Gastroesophageal sphincter (tissue), 4 donors: ENCODE results near the gene B4GALNT1. TPM values are rescaled to one million over a fixed set of nuclear protein-coding genes. Genes with fewer than 3 reads are reported as not detected.

Source experiments
- ATAC-seq: fragments of 150-250 bp; one replicate; pipeline ENCODE4 v1.9.1; 2016; ENCODE audit warnings: mild to moderate bottlenecking, moderate library complexity
- H3K27ac ChIP-seq, 4 donors: fragments of 200-600 bp; sonication (generic) in 3 of 4; 1 replicate in 3 of 4; 2 replicates in 1 of 4; pipeline ENCODE4 v1.5.1; 2016 to 2019
- H3K27me3 ChIP-seq: fragments of 200-600 bp; sonication (generic); one replicate; pipeline ENCODE4 v1.5.1; 2019
- H3K36me3 ChIP-seq, 2 donors: fragments of 200-600 bp; sonication (generic); one replicate each; pipeline ENCODE4 v1.5.1; 2019; ENCODE audit warnings: control low read depth in 1 of 2
- H3K4me1 ChIP-seq, 3 donors: fragments of 200-600 bp; sonication (generic); 1 replicate in 2 of 3; 2 replicates in 1 of 3; pipeline ENCODE4 v1.5.1; 2016 to 2019; ENCODE audit warnings: control low read depth in 2 of 3
- H3K4me3 ChIP-seq, 2 donors: fragments of 200-600 bp; sonication (generic); one replicate each; pipeline ENCODE4 v1.5.1; 2019; ENCODE audit warnings: mild to moderate bottlenecking in 1 of 2, moderate library complexity in 1 of 2
- H3K9me3 ChIP-seq, 3 donors: fragments of 200-600 bp; sonication (generic); one replicate each; pipeline ENCODE4 v1.5.1; 2017 to 2019; ENCODE audit warnings: control low read depth in 2 of 3
- EP300 ChIP-seq: sonication (generic); formaldehyde crosslinking; IDR thresholded peaks from one replicate; pipeline ENCODE4 v1.6.1; 2017; ENCODE audit warnings: antibody characterized with exemption, mild to moderate bottlenecking
- POLR2A ChIP-seq, 2 donors: fragments of 450-650 bp; IDR thresholded peaks; one replicate each; pipeline ENCODE4 v1.6.1; 2017; ENCODE audit warnings: antibody characterized with exemption in 2 of 2, mild to moderate bottlenecking in 2 of 2, moderate library complexity in 1 of 2
- POLR2AphosphoS5 ChIP-seq: sonication (generic); formaldehyde crosslinking; IDR thresholded peaks from one replicate; pipeline ENCODE4 v1.6.1; 2017; ENCODE audit warnings: antibody characterized with exemption
- WGBS, 2 donors: methylation state at CpG; one replicate each; pipeline ENCODE4 v1.1.5; 2018; ENCODE audit warnings: low coverage in 1 of 2; 5-methylcytosine and 5-hydroxymethylcytosine counted together
- total RNA-seq, 4 donors: library from RNA; depleted of rRNA; stranded (reverse); fragments of >200 nt; gene quantifications; one replicate each; pipeline ENCODE4 v1.1.0, GENCODE V29; 2016
- TF ChIP-seq, protein P1 (sequence below), 4 experiments: fragments of 200-600 bp in 2 of 4; fragments of 450-650 bp in 2 of 4; sonication (generic) in 1 of 4; IDR thresholded peaks; one replicate each; pipeline ENCODE4 v1.5.1; 2017 to 2019; ENCODE audit warnings: antibody characterized with exemption in 4 of 4, mild to moderate bottlenecking in 2 of 4, moderate library complexity in 2 of 4

Gene B4GALNT1
- total RNA-seq, 4 donors from 2014 or later = 2.3 to 10.1 (median 5.0) TPM

DNA sequence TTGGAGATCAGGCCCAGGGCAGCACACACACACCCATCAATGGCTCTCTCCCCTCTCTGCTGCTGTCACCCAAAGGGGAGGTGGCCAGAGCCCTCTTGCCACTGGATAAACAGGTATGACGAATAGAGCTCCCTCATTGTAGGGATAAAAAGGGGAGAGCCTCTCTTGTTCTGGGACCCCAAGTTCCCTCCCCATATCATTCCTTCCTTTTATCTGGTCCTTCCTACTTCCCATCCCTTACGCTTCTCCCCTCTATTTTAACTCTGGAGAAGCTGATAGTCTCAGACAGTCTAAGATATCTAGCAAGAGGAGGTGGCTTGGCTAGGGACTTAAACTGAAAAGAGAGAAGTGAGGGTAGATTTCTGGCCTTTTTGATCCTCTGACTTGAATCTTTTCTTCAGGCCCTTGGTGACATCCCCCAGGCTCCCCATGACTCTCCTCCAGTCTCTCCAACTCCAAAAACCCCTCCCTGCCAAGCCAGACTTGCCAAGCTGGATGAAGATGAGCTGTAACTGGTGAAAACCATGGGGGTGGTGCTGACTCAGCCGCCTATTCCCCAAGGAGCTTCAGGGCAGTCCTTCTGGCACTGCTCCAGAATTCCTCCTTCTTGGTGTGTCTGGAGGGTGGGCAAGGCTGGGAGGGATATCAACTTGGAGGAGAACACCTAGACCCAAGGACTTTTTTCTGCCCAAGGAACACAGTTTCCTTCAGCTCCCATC, 16.5 kb downstream of the B4GALNT1 start:
- no peak for TF ChIP-seq POLR2A (IDR thresholded peaks at IDR 0.05)
- no peak for TF ChIP-seq POLR2AphosphoS5
- TF ChIP-seq EP300 = no peak
- TF ChIP-seq, protein P1, sequence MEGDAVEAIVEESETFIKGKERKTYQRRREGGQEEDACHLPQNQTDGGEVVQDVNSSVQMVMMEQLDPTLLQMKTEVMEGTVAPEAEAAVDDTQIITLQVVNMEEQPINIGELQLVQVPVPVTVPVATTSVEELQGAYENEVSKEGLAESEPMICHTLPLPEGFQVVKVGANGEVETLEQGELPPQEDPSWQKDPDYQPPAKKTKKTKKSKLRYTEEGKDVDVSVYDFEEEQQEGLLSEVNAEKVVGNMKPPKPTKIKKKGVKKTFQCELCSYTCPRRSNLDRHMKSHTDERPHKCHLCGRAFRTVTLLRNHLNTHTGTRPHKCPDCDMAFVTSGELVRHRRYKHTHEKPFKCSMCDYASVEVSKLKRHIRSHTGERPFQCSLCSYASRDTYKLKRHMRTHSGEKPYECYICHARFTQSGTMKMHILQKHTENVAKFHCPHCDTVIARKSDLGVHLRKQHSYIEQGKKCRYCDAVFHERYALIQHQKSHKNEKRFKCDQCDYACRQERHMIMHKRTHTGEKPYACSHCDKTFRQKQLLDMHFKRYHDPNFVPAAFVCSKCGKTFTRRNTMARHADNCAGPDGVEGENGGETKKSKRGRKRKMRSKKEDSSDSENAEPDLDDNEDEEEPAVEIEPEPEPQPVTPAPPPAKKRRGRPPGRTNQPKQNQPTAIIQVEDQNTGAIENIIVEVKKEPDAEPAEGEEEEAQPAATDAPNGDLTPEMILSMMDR (IDR thresholded peaks at IDR 0.05) = no peak
- peaks cover 0 to 73% (median 21%) of the 10 kb centered on the region in 3 donors for H3K4me1 ChIP-seq
- ATAC-seq = no peak
- peak overlapping the region in 2 of 4 donors; percentile 14 to 31 for H3K27ac ChIP-seq
- no peaks in the 10 kb centered on the region for H3K9me3 ChIP-seq
- 61 to 63% methylated on average over 3 of the region's 3 CpGs for WGBS, 2 donors
- peaks cover 22% of the 10 kb centered on the region for H3K27me3 ChIP-seq
- no peak overlapping the region for H3K4me3 ChIP-seq
- H3K36me3 ChIP-seq = peaks cover 0 to 50% of the 10 kb centered on the region in 2 donors

DNA sequence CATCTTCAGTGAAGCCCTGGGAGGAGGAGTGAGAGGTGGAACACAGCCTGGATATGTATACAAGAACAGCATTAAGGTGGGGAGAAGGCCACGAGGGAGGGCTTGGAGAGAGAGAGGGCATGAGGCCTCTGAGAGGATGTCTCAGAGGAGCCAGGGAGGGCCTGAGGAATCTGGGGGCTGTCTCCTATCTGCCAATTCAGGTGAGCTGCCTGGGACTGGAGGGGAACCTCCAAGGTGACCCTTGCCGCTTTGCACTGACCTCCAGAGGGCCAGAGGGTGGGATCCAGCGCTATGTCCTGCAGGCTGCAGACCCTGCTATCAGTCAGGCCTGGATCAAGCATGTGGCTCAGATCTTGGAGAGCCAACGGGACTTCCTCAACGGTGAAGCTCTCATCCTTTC, 17.4 kb downstream of the B4GALNT1 start:
- Histone ChIP-seq H3K9me3 (no peaks in the 10 kb centered on the region), H3K27me3 (peaks cover 19% of the 10 kb centered on the region), H3K4me1 (peaks cover 0 to 73% (median 14%) of the 10 kb centered on the region in 3 donors), H3K36me3 (peaks cover 0 to 50% of the 10 kb centered on the region in 2 donors), H3K4me3 (no peak overlapping the region), H3K27ac (peak overlapping the region in 2 of 4 donors; percentile 14 to 36)
- TF ChIP-seq POLR2A (IDR thresholded peaks at IDR 0.05) (no peak), POLR2AphosphoS5 (no peak), EP300 (no peak)
- TF ChIP-seq, protein P1 (IDR thresholded peaks at IDR 0.05) = no peak
- 71 to 72% methylated on average over 4 to 5 of the region's 5 CpGs for WGBS, 2 donors
- no peak for ATAC-seq

DNA sequence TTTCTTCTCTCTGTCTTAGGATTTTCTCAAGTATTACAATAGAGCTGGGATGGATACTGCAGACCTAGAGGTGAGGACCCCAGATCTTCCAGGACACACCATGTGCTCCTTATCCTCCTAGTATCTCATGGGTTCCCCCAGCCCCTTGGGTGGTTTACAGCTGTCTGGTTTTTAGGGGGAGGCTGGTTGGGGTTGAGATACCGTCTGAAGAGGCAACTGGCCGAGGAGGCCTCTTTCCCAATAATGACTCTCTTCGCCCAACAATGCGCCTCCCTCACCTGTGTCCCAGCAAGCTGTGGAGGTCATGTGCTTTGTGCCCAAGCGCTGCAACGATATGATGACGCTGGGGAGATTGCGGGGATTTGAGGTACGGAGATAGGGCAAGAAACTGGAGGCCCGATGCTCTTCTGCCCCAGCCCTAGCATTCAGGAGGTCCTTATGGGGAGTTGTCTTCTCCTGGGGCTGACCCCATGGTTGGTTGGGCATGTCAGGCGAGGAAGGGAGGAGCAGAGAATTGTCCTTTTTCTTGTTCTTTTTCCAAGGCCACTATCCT, 18.0 kb downstream of the B4GALNT1 start:
- Histone ChIP-seq H3K36me3 (peaks cover 0 to 50% of the 10 kb centered on the region in 2 donors), H3K27me3 (peaks cover 13% of the 10 kb centered on the region), H3K27ac (peak overlapping the region in 3 of 4 donors; percentile 36 to 99 (median 39)), H3K4me3 (no peak overlapping the region), H3K4me1 (peaks cover 0 to 75% (median 14%) of the 10 kb centered on the region in 3 donors), H3K9me3 (no peaks in the 10 kb centered on the region)
- ATAC-seq = no peak
- TF ChIP-seq POLR2AphosphoS5 (no peak), POLR2A (IDR thresholded peaks at IDR 0.05) (no peak), EP300 (no peak)
- TF ChIP-seq, protein P1 (IDR thresholded peaks at IDR 0.05) = no peak
- whole genome bisulfite sequencing, 2 donors = 79 to 100% methylated on average over 2 to 10 of the region's 11 CpGs

DNA sequence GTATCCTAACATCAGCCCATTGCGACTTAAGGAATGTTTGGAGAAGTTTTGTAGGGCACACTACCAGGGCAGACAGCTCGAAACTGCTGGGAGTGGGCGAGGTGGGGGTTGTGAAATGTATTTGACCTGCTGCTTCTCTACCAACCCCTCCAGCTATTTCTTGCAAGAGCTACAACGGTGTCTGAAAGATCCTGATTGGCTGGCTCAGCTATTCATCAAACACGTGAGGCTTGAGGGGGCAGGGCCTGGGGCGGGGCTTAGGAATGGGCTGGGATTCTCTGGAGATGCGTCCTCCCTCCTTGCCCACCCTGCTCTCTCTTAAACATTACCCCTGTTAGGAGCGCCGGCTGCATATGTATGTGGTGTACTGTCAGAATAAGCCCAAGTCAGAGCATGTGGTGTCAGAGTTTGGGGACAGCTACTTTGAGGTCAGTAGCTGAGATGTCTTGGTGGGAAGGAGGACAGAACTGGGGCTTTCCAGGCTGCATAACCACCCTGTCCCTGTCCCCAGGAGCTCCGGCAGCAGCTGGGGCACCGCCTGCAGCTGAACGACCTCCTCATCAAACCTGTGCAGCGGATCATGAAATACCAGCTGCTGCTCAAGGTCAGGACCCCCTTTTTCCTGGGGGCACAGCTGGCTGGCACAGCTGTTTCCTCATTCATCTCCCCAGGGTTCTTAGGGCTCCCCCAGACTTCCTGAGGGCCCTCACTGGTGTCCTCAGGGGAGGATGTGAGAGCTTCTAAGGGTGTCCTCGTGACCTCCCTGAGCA, 18.6 kb downstream of the B4GALNT1 start:
- no peak for ATAC-seq
- H3K36me3 ChIP-seq = peaks cover 0 to 50% of the 10 kb centered on the region in 2 donors
- H3K27me3 ChIP-seq = peaks cover 10% of the 10 kb centered on the region
- WGBS, 2 donors = 28 to 36% methylated on average over 8 of the region's 14 CpGs
- no peak overlapping the region for H3K4me3 ChIP-seq
- TF ChIP-seq EP300 (no peak), POLR2A (IDR thresholded peaks at IDR 0.05) (no peak), POLR2AphosphoS5 (no peak)
- TF ChIP-seq, protein P1 (IDR thresholded peaks at IDR 0.05) = no peak
- H3K27ac ChIP-seq = peak overlapping the region in 3 of 4 donors; percentile 96 to 99 (median 98)
- H3K9me3 ChIP-seq = no peaks in the 10 kb centered on the region
- H3K4me1 ChIP-seq = peaks cover 0 to 76% (median 21%) of the 10 kb centered on the region in 3 donors
